Activated naive CD8-positive, alpha-beta T cell treated with anti-CD3 and anti-CD28 coated beads, Interleukin-2, amount 10 ng/mL, durations not matched to agents 7 days and 5 days (primary cell): Measurements from ENCODE around the gene KIAA0319L. TPM values are rescaled to one million over a fixed set of nuclear protein-coding genes. Genes with fewer than 3 reads are reported as not detected.

Experiments
- ATAC-seq: fragments of 150-1000 bp; cut with Tn5 transposase; one replicate; pipeline ENCODE4 v1.10.0; 2021; ENCODE audit warnings: low read depth, moderate library complexity
- POLR2A ChIA-PET: fragments of 350-600 bp; sonication (Branson Sonifier 250); formaldehyde crosslinking; loops from one replicate; lab custom pipeline; 2021; ENCODE audit warnings: antibody characterized with exemption; lab: Charles Lee
- DNase-seq: peaks from one replicate; pipeline ENCODE4 v3.0.0; 2021
- H3K27ac Mint-ChIP-seq: one replicate; pipeline ENCODE4 v1.8.0; 2022; ENCODE audit warnings: mild to moderate bottlenecking, mixed read lengths
- H3K27me3 Mint-ChIP-seq: one replicate; pipeline ENCODE4 v1.8.0; 2022; ENCODE audit warnings: mild to moderate bottlenecking, moderate library complexity, mixed read lengths
- H3K36me3 Mint-ChIP-seq: one replicate; pipeline ENCODE4 v1.8.0; 2021; ENCODE audit warnings: mild to moderate bottlenecking, mixed read lengths
- H3K4me1 Mint-ChIP-seq: one replicate; pipeline ENCODE4 v1.8.0; 2021; ENCODE audit warnings: mixed read lengths
- H3K4me3 Mint-ChIP-seq: one replicate; pipeline ENCODE4 v1.8.0; 2022; ENCODE audit warnings: mild to moderate bottlenecking, moderate library complexity, mixed read lengths
- H3K9me3 Mint-ChIP-seq: one replicate; pipeline ENCODE4 v1.8.0; 2021; ENCODE audit warnings: mixed read lengths
- total RNA-seq, 2 experiments: library from RNA; stranded (reverse); gene quantifications; one replicate each; pipeline ENCODE4 v1.2.3, GENCODE V29; 2021

KIAA0319L gene
- total RNA-seq, 2 experiments from 2014 or later = 49.8 to 51.8 TPM

- H3K27me3 Mint-ChIP-seq = no peaks in the 10 kb centered on the region
- peaks cover 5% of the 10 kb centered on the region for H3K4me1 Mint-ChIP-seq
- no peaks in the 10 kb centered on the region for H3K9me3 Mint-ChIP-seq
- no peak for DNase-seq
- no peak overlapping the region for H3K4me3 Mint-ChIP-seq
- POLR2A ChIA-PET = interaction anchor here (0.7 kb wide), 1 partner anchor 58 kb away, joined by 3 read pairs; no protein-coding TSS in a partner anchor
- no peak for ATAC-seq
- H3K27ac Mint-ChIP-seq = no peak overlapping the region
- H3K36me3 Mint-ChIP-seq = peaks cover 16% of the 10 kb centered on the region
Observed at GRCh38 chr1:35428360-35428759, 128.8 kb downstream of the KIAA0319L start.

- ATAC-seq (no peak), DNase-seq (no peak)
- Mint-ChIP-seq H3K36me3 (peaks cover 8% of the 10 kb centered on the region), H3K27me3 (no peaks in the 10 kb centered on the region), H3K9me3 (no peaks in the 10 kb centered on the region), H3K4me1 (peaks cover 1% of the 10 kb centered on the region), H3K27ac (no peak overlapping the region), H3K4me3 (no peak overlapping the region)
- POLR2A ChIA-PET = no interaction called here
Observed at GRCh38 chr1:35426097-35426586, 131.1 kb downstream of the KIAA0319L start.

- Mint-ChIP-seq H3K9me3 (no peaks in the 10 kb centered on the region), H3K4me1 (peaks cover 2% of the 10 kb centered on the region), H3K27me3 (no peaks in the 10 kb centered on the region), H3K4me3 (no peak overlapping the region), H3K27ac (no peak overlapping the region), H3K36me3 (peaks cover 33% of the 10 kb centered on the region)
- no peak for DNase-seq
- ATAC-seq = no peak
- POLR2A ChIA-PET = no interaction called here
Observed at GRCh38 chr1:35408925-35409324, 148.3 kb downstream of the KIAA0319L start.

GRCh38 chr1:35407743-35408142, 149.5 kb downstream of the KIAA0319L start:
- ATAC-seq = no peak
- Mint-ChIP-seq H3K27me3 (no peaks in the 10 kb centered on the region), H3K4me3 (no peak overlapping the region), H3K9me3 (no peaks in the 10 kb centered on the region), H3K27ac (no peak overlapping the region), H3K36me3 (peaks cover 33% of the 10 kb centered on the region), H3K4me1 (peaks cover 2% of the 10 kb centered on the region)
- POLR2A ChIA-PET = no interaction called here
- DNase-seq = no peak

- H3K9me3 Mint-ChIP-seq = no peaks in the 10 kb centered on the region
Observed at GRCh38 chr1:35406103-35406502, 151.1 kb downstream of the KIAA0319L start.

GRCh38 chr1:35401049-35401448, 156.2 kb downstream of the KIAA0319L start:
- ATAC-seq (no peak), DNase-seq (no peak)
- no peaks in the 10 kb centered on the region for H3K9me3 Mint-ChIP-seq
- H3K36me3 Mint-ChIP-seq = peaks cover 38% of the 10 kb centered on the region
- no peak overlapping the region for H3K27ac Mint-ChIP-seq
- POLR2A ChIA-PET = no interaction called here
- no peak overlapping the region for H3K4me3 Mint-ChIP-seq
- peaks cover 4% of the 10 kb centered on the region for H3K4me1 Mint-ChIP-seq
- H3K27me3 Mint-ChIP-seq = no peaks in the 10 kb centered on the region

More at GRCh38 chr1:35406103-35406502, 151.1 kb downstream of the KIAA0319L start:
- ATAC-seq = no peak
- POLR2A ChIA-PET = no interaction called here
- peaks cover 2% of the 10 kb centered on the region for H3K4me1 Mint-ChIP-seq
- DNase-seq = no peak
- H3K27ac Mint-ChIP-seq = no peak overlapping the region
- H3K27me3 Mint-ChIP-seq = no peaks in the 10 kb centered on the region
- no peak overlapping the region for H3K4me3 Mint-ChIP-seq
- peaks cover 41% of the 10 kb centered on the region for H3K36me3 Mint-ChIP-seq

GRCh38 chr1:35398739-35399138, 158.5 kb downstream of the KIAA0319L start:
- no peak overlapping the region for H3K27ac Mint-ChIP-seq
- no peak overlapping the region for H3K4me3 Mint-ChIP-seq
- ATAC-seq (no peak), DNase-seq (no peak)
- H3K4me1 Mint-ChIP-seq = peaks cover 4% of the 10 kb centered on the region
- H3K9me3 Mint-ChIP-seq = no peaks in the 10 kb centered on the region
- peaks cover 41% of the 10 kb centered on the region for H3K36me3 Mint-ChIP-seq
- no peaks in the 10 kb centered on the region for H3K27me3 Mint-ChIP-seq
- POLR2A ChIA-PET = no interaction called here

- POLR2A ChIA-PET = no interaction called here
- no peak for DNase-seq
- no peak for ATAC-seq
- H3K27ac Mint-ChIP-seq = no peak overlapping the region
- no peaks in the 10 kb centered on the region for H3K27me3 Mint-ChIP-seq
- peaks cover 3% of the 10 kb centered on the region for H3K4me1 Mint-ChIP-seq
- no peaks in the 10 kb centered on the region for H3K9me3 Mint-ChIP-seq
- no peak overlapping the region for H3K4me3 Mint-ChIP-seq
- H3K36me3 Mint-ChIP-seq = peaks cover 26% of the 10 kb centered on the region
Observed at GRCh38 chr1:35394386-35394785, 162.8 kb downstream of the KIAA0319L start.

GRCh38 chr1:35390600-35391494, 166.4 kb downstream of the KIAA0319L start:
- H3K36me3 Mint-ChIP-seq = peaks cover 18% of the 10 kb centered on the region
- DNase-seq (no peak), ATAC-seq (no peak)
- no peak overlapping the region for H3K27ac Mint-ChIP-seq
- no peak overlapping the region for H3K4me3 Mint-ChIP-seq
- POLR2A ChIA-PET = no interaction called here
- no peaks in the 10 kb centered on the region for H3K4me1 Mint-ChIP-seq
- H3K27me3 Mint-ChIP-seq = no peaks in the 10 kb centered on the region
- H3K9me3 Mint-ChIP-seq = no peaks in the 10 kb centered on the region

- H3K9me3 Mint-ChIP-seq = no peaks in the 10 kb centered on the region
- no peak overlapping the region for H3K4me3 Mint-ChIP-seq
- no peaks in the 10 kb centered on the region for H3K27me3 Mint-ChIP-seq
- no peaks in the 10 kb centered on the region for H3K4me1 Mint-ChIP-seq
- POLR2A ChIA-PET = no interaction called here
- no peak overlapping the region for H3K27ac Mint-ChIP-seq
- ATAC-seq (no peak), DNase-seq (no peak)
- peaks cover 9% of the 10 kb centered on the region for H3K36me3 Mint-ChIP-seq
Observed at GRCh38 chr1:35386959-35387358, 170.2 kb downstream of the KIAA0319L start.

- Mint-ChIP-seq H3K36me3 (peaks cover 9% of the 10 kb centered on the region), H3K27me3 (no peaks in the 10 kb centered on the region), H3K4me3 (no peak overlapping the region), H3K9me3 (no peaks in the 10 kb centered on the region), H3K4me1 (no peaks in the 10 kb centered on the region), H3K27ac (no peak overlapping the region)
- ATAC-seq (no peak), DNase-seq (no peak)
- POLR2A ChIA-PET = no interaction called here
Observed at GRCh38 chr1:35386290-35386689, 170.9 kb downstream of the KIAA0319L start.
